Cortex of kidney (tissue), 1 donor: ENCODE results near the gene ZMIZ2.

Experiments used
- DNase-seq: peaks from one replicate; lab custom pipeline; 2025; lab: John Stamatoyannopoulos, UW

ZMIZ2 gene

GRCh38 chr7:44755698-44756627 is 7.3 kb downstream of the ZMIZ2 start:
- DNase-seq = no peak

- DNase-seq = no peak
These were observed 8.3 kb downstream of the ZMIZ2 start for GRCh38 chr7:44756904-44757303.

- DNase-seq = no peak
These were observed 8.7 kb downstream of the ZMIZ2 start for GRCh38 chr7:44757311-44757710.

- no peak for DNase-seq
These were observed 9.1 kb downstream of the ZMIZ2 start for GRCh38 chr7:44757739-44758138.

- DNase-seq = no peak
These were observed 10.6 kb downstream of the ZMIZ2 start for GRCh38 chr7:44759246-44759645.

- no peak for DNase-seq
These were observed 11.5 kb downstream of the ZMIZ2 start for GRCh38 chr7:44760034-44760580.

- no peak for DNase-seq
These were observed 12.8 kb downstream of the ZMIZ2 start for GRCh38 chr7:44761207-44762161.

GRCh38 chr7:44762300-44762699 is 13.7 kb downstream of the ZMIZ2 start:
- DNase-seq = no peak

GRCh38 chr7:44762726-44763522 is 14.3 kb downstream of the ZMIZ2 start:
- no peak for DNase-seq

GRCh38 chr7:44764081-44764480 is 15.4 kb downstream of the ZMIZ2 start:
- no peak for DNase-seq

GRCh38 chr7:44764665-44765578 is 16.3 kb downstream of the ZMIZ2 start:
- DNase-seq = no peak

GRCh38 chr7:44765579-44766415 is 17.1 kb downstream of the ZMIZ2 start:
- no peak for DNase-seq

- DNase-seq = no peak
These were observed 17.8 kb downstream of the ZMIZ2 start for GRCh38 chr7:44766416-44766801.

- no peak for DNase-seq
These were observed 18.7 kb downstream of the ZMIZ2 start for GRCh38 chr7:44767134-44767911.

- DNase-seq = no peak
These were observed 19.4 kb downstream of the ZMIZ2 start for GRCh38 chr7:44767912-44768627.

- DNase-seq = no peak
These were observed 20.2 kb downstream of the ZMIZ2 start for GRCh38 chr7:44768628-44769371.

- DNase-seq = no peak
These were observed 20.7 kb downstream of the ZMIZ2 start for GRCh38 chr7:44769376-44769775.
